Right ventricle myocardium superior (tissue), 1 donor: ENCODE results near the gene MED15. TPM values are rescaled to one million over a fixed set of nuclear protein-coding genes. Genes with fewer than 3 reads are reported as not detected.
A peak's percentile ranks its signal among the peaks of the same experiment; 100 is the strongest.
"Not testable (repeated sequence)": the region's sequence is repeated elsewhere in the genome, so short reads cannot be mapped to it uniquely, and the experiment has no call there.

Experiments used
- ATAC-seq: fragments of 200-7000 bp; cut with Tn5 transposase; one replicate; pipeline ENCODE4 v1.9.1; 2020; ENCODE audit warnings: mild to moderate bottlenecking; ENCODE audit not compliant: poor library complexity
- DNase-seq: peaks from one replicate; pipeline ENCODE4 v3.0.0-alpha.2; 2020
- intact Hi-C: fragments of 100-400 bp; cut with DNase I; formaldehyde crosslinking; loops from one replicate; pipeline ENCODE4 v1.11.2; 2022
- total RNA-seq: library from RNA; stranded (reverse); fragmentation: NEBNext Ultra II Directional; extraction: Animal tissue kit (Norgen Biotek cat#: 25700); gene quantifications from one replicate; pipeline ENCODE4 v1.2.1, GENCODE V29; 2021
- donor health status: DM: no; HTN: yes; CAD: no; lungs with severe emphysema.

MED15 gene
- total RNA-seq, 1 donor from 2014 or later: 36.3 TPM

- intact Hi-C loops, ATAC-seq, DNase-seq: not testable (repeated sequence)
Measured at GRCh38 chr22:20475569-20475968, 31.8 kb upstream of the MED15 start.

GRCh38 chr22:20478059-20478458 lies 29.4 kb upstream of the MED15 start:
- ATAC-seq, intact Hi-C loops, DNase-seq: not testable (repeated sequence)

- DNase-seq (no peak), ATAC-seq (no peak)
- intact Hi-C loops: no loop called here
Measured at GRCh38 chr22:20479612-20480196, 27.7 kb upstream of the MED15 start.

GRCh38 chr22:20483143-20483506 lies 24.3 kb upstream of the MED15 start:
- intact Hi-C loops, DNase-seq, ATAC-seq: not testable (repeated sequence)

- intact Hi-C loops: no loop called here
- no peak for DNase-seq
- no peak for ATAC-seq
Measured at GRCh38 chr22:20483771-20484170, 23.6 kb upstream of the MED15 start.

- intact Hi-C loops: no loop called here
Measured at GRCh38 chr22:20484948-20485683, 22.3 kb upstream of the MED15 start.

GRCh38 chr22:20486229-20486628 lies 21.2 kb upstream of the MED15 start:
- intact Hi-C loops: no loop called here
- DNase-seq (no peak), ATAC-seq (no peak)

More at GRCh38 chr22:20484948-20485683, 22.3 kb upstream of the MED15 start:
- DNase-seq (no peak), ATAC-seq (no peak)

GRCh38 chr22:20487715-20488114 lies 19.7 kb upstream of the MED15 start:
- ATAC-seq (no peak), DNase-seq (no peak)
- intact Hi-C loops: no loop called here

GRCh38 chr22:20488946-20489345 lies 18.5 kb upstream of the MED15 start:
- no peak for ATAC-seq
- intact Hi-C loops: no loop called here
- no peak for DNase-seq

GRCh38 chr22:20490183-20490940 lies 17.0 kb upstream of the MED15 start:
- DNase-seq (no peak), ATAC-seq (no peak)
- intact Hi-C loops: no loop called here

GRCh38 chr22:20490941-20491307 lies 16.5 kb upstream of the MED15 start:
- DNase-seq (no peak), ATAC-seq (no peak)
- intact Hi-C loops: no loop called here

GRCh38 chr22:20491346-20491745 lies 16.1 kb upstream of the MED15 start:
- no peak for DNase-seq
- intact Hi-C loops: no loop called here
- no peak for ATAC-seq

GRCh38 chr22:20494978-20495860 lies 12.2 kb upstream of the MED15 start, which contains the start of gene KLHL22:
TSS of gene KLHL22 (minus strand) at chr22:20495795. CDS start at chr22:20489211, 6,584 bp downstream.
- DNase-seq (peak; percentile 65), ATAC-seq (peak; percentile 34)
- intact Hi-C loops: loop anchor here (5.0 kb wide), 1 partner anchor 73 kb away; no protein-coding TSS in a partner anchor

- DNase-seq: peak; percentile 95
- peak; percentile 98 for ATAC-seq
- intact Hi-C loops: loop anchor here (5.0 kb wide), 1 partner anchor 74 kb away; no protein-coding TSS in a partner anchor
Measured at GRCh38 chr22:20495861-20496681, 11.3 kb upstream of the MED15 start.

- DNase-seq (no peak), ATAC-seq (no peak)
- intact Hi-C loops: loop anchor here (5.0 kb wide), 1 partner anchor 75 kb away; no protein-coding TSS in a partner anchor
Measured at GRCh38 chr22:20497426-20497825, 10.0 kb upstream of the MED15 start.

GRCh38 chr22:20498913-20499312 lies 8.5 kb upstream of the MED15 start:
- ATAC-seq: no peak
- intact Hi-C loops: loop anchor here (5.0 kb wide), 1 partner anchor 77 kb away; no protein-coding TSS in a partner anchor
- no peak for DNase-seq

GRCh38 chr22:20499769-20500168 lies 7.6 kb upstream of the MED15 start:
- ATAC-seq (no peak), DNase-seq (no peak)
- intact Hi-C loops: loop anchor here (5.0 kb wide), 1 partner anchor 77 kb away; no protein-coding TSS in a partner anchor

GRCh38 chr22:20503816-20504215 lies 3.6 kb upstream of the MED15 start:
- intact Hi-C loops: no loop called here
- ATAC-seq: no peak

More at GRCh38 chr22:20503816-20504215, 3.6 kb upstream of the MED15 start:
- no peak for DNase-seq
